ENCODE measurements around the gene TMEM178B.

TMEM178B gene

DNA sequence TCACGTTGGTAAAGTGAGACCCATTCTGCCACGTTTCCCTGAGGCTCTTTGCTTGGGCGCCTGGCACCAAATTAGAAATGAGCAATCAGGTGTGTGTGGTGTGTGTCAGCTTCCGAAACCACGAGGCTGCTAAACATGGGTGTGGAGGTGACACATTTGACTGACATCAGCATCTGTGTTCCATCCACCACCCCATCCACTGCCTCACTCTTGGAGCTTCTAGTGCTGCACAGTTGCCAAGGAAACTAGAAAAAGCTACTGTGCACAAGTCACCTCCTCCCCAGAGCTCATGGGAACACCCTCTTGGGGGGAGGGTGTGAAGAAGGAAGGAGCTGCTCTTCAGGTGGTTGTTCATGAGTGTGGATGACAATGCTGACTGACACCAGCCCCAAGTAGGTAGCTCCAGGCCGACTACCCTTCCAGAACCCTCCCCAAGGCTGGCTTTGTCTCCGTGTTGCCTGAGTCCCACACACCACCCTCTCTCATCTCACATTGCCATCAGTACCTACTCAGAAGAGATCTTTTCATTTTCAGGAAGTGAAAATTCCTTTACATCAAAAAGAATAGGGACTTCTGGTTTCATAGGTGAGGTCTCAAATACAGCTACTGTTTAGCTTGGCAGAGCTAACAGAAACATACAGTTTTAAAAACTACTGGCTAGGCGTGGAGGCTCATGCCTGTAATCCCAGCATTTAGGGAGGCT is 152.2 kb downstream of the TMEM178B start:
- DNase-seq (ENCODE audit: low read depth), result no peak

DNA sequence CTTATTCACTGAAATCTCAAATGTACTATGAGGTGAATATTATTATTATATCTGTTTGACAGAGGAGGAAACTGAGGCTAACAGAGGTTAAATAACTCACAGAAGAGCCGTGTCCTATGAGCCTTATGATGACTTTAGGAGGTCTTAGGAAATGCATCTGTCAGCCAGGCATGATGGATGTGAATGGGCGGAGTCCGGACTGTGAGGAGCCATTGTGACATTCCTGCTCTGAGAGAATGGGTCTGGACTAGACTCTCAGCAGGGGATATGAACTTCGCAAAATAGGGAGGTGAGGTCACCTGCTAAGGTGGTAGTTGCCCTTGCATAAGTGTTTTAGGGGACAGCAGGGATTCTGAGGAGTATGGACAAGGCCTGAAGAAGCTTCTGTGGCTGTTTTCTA is 153.6 kb downstream of the TMEM178B start:
- no peak for DNase-seq (ENCODE audit: low read depth)

GRCh38 chr7:141228482-141228881 is 154.6 kb downstream of the TMEM178B start:
- no peak for DNase-seq (ENCODE audit: low read depth)

- DNase-seq (ENCODE audit: low read depth), result no peak
Measured at GRCh38 chr7:141231018-141231792, 157.3 kb downstream of the TMEM178B start.

GRCh38 chr7:141232286-141233051 is 158.6 kb downstream of the TMEM178B start:
- DNase-seq (ENCODE audit: low read depth), result no peak

- no peak for DNase-seq (ENCODE audit: low read depth)
Measured at GRCh38 chr7:141234335-141235105, 160.7 kb downstream of the TMEM178B start.

DNA sequence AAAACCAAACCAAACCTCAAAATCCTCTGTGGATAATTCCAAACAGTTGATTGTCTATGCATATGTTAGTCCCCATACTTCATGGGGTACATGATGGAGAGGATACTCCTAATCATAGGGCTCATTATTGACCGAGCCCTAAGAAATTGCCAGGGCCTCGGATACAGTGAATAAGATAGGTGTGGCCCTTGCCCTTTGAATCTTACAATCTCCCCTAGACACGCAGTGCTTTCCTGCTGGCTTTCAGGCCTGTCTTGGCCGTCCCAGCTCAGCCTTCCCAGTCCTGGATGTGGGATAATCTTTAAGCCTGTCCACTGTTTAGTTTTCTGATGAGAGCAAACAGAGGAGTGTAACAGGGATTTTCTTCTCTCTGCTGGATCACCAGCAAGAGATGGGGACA is 161.8 kb downstream of the TMEM178B start:
- DNase-seq (ENCODE audit: low read depth), result no peak

DNA sequence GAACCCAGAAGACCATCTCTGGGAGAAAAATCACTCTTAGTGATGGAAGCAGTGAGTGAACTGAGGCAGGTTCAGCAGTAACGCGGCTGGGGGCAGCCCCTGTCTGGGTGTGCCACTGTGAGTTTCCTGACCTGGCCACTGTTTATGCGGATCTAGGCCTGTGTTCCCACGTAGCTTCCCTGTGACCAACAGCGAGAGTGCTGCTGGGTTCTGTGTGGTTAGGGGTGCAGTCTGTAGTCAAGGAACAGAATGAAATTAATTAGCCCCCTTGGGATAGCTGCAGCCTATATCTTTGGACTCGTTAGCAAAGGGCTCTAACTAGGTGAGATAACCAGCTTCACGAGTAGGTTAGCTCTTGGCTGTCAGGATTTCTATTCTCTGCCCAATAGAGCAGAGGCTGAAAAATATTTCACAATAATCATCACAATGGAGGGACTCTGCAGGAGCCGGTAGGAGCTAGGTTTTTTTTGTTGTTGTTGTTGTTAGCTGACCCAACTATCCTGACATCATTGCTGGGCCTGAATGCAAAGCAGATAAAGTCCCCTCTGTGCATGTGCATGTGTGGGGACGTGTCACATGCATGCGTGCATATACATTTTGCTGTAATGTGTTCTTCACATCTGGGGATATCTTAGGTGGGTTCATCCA is 164.9 kb downstream of the TMEM178B start:
- no peak for DNase-seq (ENCODE audit: low read depth)

DNA sequence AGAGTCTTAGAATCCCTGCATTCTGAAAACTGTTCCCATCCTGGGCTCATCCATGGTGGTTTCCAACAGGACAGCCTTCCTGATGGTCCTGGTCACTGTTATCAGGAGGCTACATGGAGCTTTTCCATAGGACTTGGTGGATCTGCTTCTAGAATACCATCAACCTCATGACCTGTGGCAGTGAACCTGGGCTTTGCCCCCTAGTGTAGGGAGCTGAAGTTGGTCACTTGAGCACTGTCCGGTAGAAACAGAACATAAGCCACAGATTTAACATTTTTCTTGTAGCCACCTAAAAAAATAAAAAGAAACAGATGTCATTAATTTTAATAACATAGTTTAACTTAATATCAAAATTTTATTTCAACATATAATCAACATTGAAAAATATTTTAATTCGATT is 165.8 kb downstream of the TMEM178B start:
- no peak for DNase-seq (ENCODE audit: low read depth)

DNA sequence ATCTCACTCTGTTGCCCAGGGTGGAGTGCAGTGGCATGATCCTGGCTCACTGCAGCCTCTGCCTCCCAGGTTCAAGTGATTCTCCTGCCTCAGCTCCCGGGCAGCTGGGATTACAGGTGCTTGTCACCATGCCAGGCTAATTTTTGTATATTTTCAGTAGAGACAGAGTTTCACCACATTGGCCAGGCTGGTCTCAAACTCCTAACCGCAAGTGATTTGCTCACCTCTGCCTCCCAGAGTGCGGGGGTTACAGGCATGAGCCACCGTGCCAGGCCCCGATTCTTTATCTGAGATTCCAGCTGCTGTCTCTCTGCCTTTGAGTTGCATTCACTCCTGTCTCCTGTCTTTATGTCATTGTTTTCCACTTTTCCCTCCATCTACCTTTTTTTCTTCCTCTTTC is 168.7 kb downstream of the TMEM178B start:
- no peak for DNase-seq (ENCODE audit: low read depth)

GRCh38 chr7:141243368-141243767 is 169.5 kb downstream of the TMEM178B start:
- no peak for DNase-seq (ENCODE audit: low read depth)

DNA sequence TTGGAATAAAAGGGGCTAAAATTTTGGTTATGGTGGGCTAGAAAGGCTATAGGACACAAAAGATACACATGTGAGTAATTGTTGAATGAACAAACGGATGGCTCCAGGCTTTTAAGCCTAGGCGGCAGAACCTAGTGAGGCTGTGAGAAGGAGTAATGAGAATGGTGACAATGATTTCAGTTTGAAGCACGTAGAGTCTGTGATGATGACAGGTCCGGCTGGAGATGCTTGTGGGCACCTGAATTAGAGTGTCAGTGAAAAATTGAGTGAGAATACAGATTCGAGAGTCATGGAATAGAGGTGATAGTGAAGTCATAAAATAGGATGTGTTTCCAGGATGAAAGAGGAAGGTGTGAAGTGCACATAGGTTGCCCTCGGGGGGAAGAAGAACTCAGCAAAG is 170.6 kb downstream of the TMEM178B start:
- no peak for DNase-seq (ENCODE audit: low read depth)

DNA sequence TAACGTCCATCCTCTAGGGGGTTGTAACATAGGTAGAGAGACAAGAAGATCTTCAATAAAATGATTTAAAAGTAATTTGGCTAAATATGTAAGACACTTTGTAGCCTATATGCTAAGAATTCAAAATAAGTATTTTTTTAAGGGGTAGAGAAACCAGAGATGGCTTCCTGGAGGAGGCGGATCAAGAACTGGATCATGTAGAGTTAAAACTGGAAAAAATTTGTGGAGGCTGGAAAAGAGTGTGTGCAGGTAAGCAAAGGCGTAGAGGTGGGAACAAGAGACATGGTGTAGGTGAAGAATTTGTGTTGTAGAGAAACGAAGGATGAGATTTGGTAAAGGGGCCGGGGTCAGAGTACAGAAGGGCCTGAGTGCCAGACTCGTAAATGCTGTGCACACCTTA is 172.6 kb downstream of the TMEM178B start:
- no peak for DNase-seq (ENCODE audit: low read depth)

DNA sequence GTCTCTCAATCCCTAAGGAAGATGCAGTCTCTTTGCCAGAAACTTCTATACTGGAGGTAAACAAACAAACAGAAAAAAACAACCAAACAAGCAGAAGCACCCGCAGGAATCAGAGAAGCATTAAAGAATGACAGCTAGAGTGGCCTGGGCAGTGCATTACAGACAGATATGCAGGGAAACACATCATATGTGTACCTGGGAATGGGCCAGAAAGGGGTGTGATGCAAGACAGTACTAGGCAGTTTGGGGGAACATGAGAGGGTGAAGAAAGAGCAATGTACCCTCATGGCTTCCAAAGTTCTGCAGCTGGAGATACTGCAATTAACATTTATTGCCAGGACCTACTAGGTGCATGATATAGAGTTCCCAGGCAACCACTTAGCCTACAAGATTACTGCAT is 177.3 kb downstream of the TMEM178B start:
- no peak for DNase-seq (ENCODE audit: low read depth)

- no peak for DNase-seq (ENCODE audit: low read depth)
Measured at GRCh38 chr7:141251957-141252356, 178.1 kb downstream of the TMEM178B start.

- no peak for DNase-seq (ENCODE audit: low read depth)
Measured at GRCh38 chr7:141257597-141257996, 183.7 kb downstream of the TMEM178B start.

DNA sequence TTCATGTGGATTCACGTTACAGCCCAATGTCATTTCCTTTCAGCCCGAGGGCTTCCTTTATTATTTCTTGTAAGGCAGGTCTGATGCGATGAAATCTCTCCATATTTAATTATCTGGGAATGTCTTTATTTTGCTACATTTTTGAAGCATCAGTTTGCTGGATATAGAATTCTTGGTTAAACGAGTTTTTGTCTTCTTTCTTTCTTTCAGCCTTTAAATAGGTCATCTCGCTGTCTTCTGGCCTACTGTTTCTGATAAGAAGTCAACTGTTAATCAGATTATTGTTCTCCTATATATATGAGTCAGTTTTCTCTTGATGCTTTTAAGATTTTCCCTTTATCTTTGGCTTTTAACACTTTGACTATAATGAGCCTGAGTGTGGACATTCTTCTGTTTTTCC is 184.7 kb downstream of the TMEM178B start:
- DNase-seq (ENCODE audit: low read depth), result no peak

DNA sequence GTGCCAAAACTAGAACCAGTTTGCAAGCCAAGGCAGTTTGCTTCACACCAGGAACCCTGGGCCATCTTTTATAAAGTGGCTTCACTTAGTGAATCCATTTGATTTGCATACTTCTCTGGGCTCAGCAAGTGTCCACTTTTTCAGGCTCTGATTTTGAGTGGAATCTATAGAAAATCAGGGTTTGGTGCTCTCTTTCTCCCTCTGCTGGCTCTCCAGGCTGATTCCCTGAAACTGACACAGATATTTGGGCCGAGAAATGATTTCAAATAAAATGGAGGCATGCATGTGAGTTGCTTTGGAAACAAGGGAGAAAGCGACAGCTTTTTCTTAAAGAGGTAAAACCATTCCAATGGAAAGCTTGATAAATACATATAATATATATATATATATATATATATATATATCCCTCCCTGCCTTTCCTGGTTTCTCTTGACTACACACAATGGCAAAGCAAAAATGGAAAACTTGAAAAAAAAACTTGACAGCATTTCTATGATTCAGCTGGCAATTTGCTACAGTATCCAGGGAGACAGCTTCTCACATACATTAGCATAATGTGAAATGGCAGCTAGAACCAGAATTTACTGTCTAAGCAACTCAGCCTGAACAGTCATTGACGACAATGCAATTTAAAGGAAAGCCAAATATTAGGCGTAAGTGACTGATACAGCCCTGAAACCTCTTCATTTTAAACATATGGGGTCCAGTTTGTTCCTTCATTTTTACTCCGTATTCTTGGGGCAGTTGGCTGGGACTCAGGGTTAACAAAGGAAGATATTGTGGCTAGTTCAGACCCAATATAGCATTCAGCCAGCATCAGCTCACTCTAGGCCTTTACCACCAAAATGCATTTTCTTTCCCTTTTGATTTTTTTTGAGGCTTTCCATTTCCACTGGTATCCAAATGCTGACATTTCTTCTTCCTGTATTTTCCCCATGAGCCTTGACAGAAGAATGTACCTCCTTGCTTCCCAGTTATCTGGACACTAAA is 188.5 kb downstream of the TMEM178B start:
- no peak for DNase-seq (ENCODE audit: low read depth)

DNA sequence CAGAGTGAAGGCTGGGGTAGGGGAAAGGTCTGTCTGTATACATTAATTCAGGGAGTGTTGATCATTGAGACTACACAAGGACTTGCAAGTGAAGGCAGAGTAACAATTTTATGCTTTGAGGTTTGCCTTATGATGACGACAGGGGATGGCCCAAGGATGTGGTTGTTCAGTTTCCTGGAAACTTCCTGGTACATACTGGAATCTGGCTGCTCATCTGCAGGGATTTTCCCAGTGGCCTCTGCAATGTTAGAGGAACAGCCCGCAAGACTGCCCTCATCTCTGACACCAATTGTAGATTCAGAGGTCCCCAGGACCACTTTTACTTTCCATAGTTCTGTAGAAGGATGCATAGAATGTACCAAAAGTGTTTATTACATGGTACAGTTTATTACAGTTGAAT is 189.6 kb downstream of the TMEM178B start:
- DNase-seq (ENCODE audit: low read depth), result no peak

- DNase-seq (ENCODE audit: low read depth), result no peak
Measured at GRCh38 chr7:141263983-141264382, 190.1 kb downstream of the TMEM178B start.

Measured in activated T-cell treated with anti-CD3 and anti-CD28 coated beads for 24 hours (primary cell).